ENCODE measurements around the gene CAPRIN1.
"Not testable (repeated sequence)": the region's sequence is repeated elsewhere in the genome, so short reads cannot be mapped to it uniquely, and the experiment has no call there.

CAPRIN1 gene

GRCh38 chr11:34086554-34087283, 35.2 kb downstream of the CAPRIN1 start:
- no peak for DNase-seq (ENCODE audit: low read depth in 2 of 2)

GRCh38 chr11:34091825-34092224, 40.3 kb downstream of the CAPRIN1 start:
- no peak for DNase-seq (ENCODE audit: low read depth in 2 of 2)

GRCh38 chr11:34094900-34095299, 43.4 kb downstream of the CAPRIN1 start:
- not testable (repeated sequence) for DNase-seq (ENCODE audit: low read depth in 2 of 2)

DNA sequence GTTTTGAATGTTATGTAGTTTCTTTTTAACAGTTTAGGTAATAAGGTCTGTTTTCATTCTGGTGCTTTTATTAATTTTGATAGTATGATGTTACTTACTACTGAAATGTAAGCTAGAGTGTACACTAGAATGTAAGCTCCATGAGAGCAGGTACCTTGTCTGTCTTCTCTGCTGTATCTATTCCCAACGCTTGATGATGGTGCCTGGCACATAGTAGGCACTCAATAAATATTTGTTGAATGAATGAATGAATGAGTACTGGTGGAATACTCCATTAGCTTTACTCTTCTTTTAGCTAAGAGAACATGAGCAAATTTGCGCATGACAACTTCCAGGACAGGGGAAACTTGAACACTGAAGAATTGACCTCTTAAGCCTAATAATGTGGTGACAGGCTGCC, 47.3 kb downstream of the CAPRIN1 start:
- DNase-seq (ENCODE audit: low read depth in 2 of 2) = no peak

- DNase-seq (ENCODE audit: low read depth in 2 of 2) = no peak
Measured at GRCh38 chr11:34104680-34105078, 53.1 kb downstream of the CAPRIN1 start.

DNA sequence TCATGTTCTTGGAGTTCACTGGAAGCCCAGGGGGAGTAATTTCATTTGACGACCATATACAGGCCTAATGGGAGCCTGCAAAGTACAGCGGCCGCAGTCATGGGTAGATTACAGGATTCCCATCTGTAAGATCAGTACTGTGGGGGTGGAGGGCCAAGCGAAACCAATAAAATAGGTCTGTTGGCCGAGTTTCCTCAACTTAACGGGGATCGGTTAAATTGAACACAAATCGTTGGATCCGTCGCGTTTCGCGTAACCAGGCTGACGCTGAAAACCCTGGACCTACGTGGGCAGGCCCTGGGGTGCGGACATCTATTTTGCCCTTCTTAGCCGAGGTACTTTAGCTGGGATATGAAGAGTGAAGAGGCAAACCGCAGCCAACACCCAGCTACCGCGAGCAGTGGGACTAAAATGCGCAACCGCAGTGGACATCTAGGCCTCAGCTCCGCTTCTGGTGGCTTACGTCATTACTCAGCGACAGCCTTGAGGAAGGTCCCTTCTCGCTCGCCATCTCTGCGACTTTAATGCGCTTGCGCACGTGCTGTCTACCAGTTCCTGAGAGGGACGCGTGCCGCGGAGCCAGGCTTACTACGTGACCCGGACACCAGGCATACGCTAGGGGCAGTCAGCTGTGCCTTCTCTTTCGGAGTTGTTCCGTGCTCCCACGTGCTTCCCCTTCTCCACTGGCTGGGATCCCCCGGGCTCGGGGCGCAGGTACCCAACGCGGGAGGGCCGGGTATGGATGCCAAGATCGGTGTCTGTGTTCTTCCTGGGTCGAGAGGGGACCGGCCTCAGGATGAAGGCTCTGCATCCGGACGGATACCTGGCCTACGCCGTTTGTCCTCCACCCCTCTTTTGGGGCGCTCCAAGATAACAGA, 53.8 kb downstream of the CAPRIN1 start, which contains the start of gene NAT10:
Gene NAT10 (plus strand): TSS at position 551 of the 878 bp plus-strand sequence. CDS start 2,597 bp downstream, outside the sequence.
- peak; percentile 93 to 97 for DNase-seq (ENCODE audit: low read depth in 2 of 2)

- no peak for DNase-seq (ENCODE audit: low read depth in 2 of 2)
Measured at GRCh38 chr11:34105957-34106504, 54.5 kb downstream of the CAPRIN1 start.

DNA sequence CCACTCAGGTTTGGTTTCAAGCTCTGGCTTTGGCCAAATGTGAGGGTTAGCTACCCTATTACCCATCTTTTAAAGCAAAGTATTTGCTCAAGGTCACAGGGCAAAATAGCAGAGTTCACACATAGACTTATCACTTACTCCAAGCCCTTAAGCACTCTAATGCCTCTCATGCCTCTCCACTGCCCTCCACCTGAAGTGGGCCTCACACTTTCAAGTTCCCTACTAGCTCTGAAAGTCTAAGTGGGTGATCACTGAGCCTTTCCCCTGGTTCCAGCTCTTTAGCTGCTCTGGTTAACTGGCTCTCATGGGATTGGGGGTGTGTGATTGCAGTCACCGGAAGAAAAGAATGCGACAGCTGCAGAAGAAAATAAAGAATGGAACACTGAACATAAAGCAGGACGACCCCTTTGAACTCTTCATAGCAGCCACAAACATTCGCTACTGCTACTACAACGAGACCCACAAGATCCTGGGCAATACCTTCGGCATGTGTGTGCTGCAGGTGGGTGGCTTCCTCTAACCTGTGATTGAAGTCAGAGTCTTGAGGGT, 60.3 kb downstream of the CAPRIN1 start:
- DNase-seq (ENCODE audit: low read depth in 2 of 2) = no peak

- DNase-seq (ENCODE audit: low read depth in 2 of 2) = no peak
Measured at GRCh38 chr11:34114014-34114413, 62.5 kb downstream of the CAPRIN1 start.

GRCh38 chr11:34114471-34114870, 62.9 kb downstream of the CAPRIN1 start:
- no peak for DNase-seq (ENCODE audit: low read depth in 2 of 2)

DNA sequence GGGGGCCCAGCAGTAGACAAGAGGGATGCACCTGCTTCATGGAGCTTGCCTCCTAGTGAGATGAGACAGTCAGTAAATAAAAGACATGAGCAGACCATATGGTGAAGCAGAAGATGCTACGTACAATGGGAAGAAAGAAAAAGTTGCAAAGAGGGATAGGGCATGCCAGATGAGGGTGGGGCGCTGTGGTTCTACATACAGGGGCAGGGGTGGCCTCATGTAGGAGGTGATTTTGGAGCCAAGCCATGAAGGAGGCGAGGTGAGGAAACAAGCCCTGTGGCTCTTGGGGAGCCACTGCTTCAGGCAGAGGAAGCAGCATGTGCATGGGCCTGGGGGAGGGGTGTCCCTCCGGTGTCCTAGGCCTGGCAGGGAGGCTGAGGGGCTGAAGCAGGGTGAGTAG, 69.1 kb downstream of the CAPRIN1 start:
- no peak for DNase-seq (ENCODE audit: low read depth in 2 of 2)

DNA sequence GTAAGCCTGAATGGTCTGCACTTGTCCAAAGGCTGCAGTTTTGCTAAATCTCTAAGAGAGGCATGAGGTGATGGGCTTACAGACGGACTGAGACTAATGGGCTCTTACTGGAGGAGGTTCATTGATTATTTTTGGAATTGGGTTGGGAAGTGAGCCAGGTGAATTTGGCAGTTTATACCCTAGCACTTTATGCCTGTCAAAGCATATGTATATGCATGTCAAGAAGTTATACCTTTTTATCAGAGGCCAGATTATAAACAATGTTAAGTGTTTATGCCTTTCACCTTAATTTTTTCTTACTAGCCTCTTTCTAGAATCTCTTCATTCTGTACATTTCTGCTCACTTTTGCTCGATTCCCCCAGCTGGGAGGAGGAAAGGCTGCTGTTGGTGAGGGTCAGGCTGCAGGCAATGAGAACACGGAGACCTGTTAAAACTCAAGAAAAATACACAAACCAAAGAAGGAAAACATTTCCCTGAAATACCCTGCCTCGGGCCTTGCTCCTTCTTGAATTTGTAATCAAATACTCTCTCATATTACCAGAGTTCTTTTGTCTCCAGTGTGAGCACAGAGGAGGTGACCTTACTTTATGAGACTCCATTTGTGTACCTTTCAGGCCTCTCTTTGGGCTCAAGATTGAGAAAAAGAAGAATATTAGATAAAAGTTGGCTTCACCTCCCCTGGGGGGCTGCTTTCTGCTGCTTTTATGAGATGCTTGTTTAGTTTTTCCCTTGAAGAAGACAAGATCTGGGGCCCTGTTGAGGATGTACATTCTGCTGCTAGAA, 73.5 kb downstream of the CAPRIN1 start:
- no peak for DNase-seq (ENCODE audit: low read depth in 2 of 2)

- DNase-seq (ENCODE audit: low read depth in 2 of 2) = no peak
Measured at GRCh38 chr11:34126959-34127848, 75.7 kb downstream of the CAPRIN1 start.

GRCh38 chr11:34128824-34129223, 77.3 kb downstream of the CAPRIN1 start:
- DNase-seq (ENCODE audit: low read depth in 2 of 2) = no peak

DNA sequence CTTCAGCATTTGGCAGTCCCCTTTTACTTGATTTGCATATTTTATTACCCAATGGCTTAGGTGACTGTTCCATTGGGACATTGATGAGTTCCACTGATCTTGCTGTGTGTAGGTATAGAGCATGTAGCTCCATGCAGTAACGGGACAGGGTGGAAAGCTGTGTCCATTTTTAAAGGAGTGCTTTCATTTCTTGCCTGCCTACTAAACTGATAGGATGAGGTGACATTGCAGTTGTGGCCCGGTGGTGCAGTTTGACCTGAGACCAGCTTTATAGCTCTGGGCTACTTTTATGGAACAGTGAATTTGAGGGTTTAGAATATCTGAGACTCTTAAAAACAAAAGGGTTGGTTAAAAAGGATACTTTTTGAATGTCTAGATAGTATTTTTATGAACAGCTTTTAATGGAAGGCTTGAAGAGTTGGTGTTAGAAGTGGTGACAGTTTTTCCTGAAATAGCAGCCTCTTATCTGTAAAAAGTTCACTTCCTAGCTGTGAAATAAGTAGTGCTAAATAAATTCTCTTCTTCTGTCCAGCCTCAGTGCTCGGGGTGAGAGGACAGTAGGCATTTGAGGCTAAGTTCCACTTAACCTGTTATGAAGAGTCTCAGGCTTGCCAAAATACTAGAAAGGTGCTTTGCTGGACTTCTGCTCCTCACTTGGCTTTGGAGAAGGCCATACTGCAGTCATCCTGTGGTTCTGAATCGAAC, 80.9 kb downstream of the CAPRIN1 start:
- no peak for DNase-seq (ENCODE audit: low read depth in 2 of 2)

GRCh38 chr11:34134765-34135164, 83.2 kb downstream of the CAPRIN1 start:
- DNase-seq (ENCODE audit: low read depth in 2 of 2) = no peak

DNA sequence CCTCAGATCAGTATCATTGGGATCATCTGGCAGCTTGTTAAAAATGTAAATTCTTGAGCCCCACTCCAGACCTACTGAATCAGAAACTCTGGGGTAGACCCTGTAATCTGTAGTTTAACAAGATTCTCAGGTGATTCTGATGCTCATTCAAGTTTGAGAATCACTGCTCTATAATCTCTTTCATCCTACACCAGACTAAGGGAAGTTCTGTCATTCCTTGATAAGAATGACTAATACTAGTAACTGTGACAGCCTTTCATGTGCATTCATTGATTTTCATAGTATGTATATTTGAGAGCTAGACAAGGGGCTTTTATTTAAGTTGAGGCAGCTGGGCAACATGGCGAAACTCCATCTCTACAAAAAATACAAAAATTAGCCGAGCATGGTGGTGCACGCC, 83.9 kb downstream of the CAPRIN1 start:
- DNase-seq (ENCODE audit: low read depth in 2 of 2) = no peak

- DNase-seq (ENCODE audit: low read depth in 2 of 2) = no peak
Measured at GRCh38 chr11:34136420-34136819, 84.9 kb downstream of the CAPRIN1 start.

DNA sequence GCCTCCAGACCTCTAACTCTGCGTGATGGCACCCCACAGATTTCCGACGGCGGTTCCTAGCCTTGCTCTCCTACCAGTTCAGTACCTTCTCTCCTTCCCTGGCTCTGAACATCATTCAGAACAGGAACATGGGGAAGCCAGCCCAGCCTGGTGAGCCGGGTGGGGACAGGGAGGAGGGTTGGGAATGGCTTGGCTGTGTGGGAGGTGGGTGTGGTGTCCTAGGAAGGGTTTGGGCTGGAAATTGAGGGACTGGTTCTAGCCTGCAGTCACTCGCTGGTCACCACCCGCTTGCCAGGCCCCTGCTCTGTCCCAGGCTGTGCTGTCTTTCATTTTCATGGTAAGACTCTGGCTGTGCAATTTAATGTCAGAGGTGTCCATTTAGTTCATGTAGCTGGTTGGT, 87.8 kb downstream of the CAPRIN1 start:
- no peak for DNase-seq (ENCODE audit: low read depth in 2 of 2)

DNA sequence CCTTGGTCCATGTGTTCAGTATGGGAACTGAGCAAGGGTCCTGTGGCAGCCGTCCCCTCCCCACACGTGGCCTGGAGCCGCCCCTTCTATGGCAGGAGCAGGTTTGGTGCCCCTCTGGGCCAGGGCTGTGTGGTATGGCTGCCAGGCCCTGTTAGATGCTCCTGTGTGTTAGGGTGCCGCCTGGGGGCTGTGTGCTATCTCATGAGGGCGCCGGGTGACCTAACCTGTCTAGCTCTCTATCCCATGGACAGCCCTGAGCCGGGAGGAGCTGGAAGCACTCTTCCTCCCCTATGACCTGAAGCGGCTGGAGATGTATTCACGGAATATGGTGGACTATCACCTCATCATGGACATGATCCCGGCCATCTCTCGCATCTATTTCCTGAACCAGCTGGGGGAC, 88.6 kb downstream of the CAPRIN1 start:
- DNase-seq (ENCODE audit: low read depth in 2 of 2) = no peak
